NOMO-1 treated with dmso at 0.1 percent for 144 hours (cell line): ENCODE results near the gene CFAP100.

ENCODE experiments used
- DNase-seq: peaks from one replicate; lab custom pipeline; 2025; ENCODE audit not compliant: unreplicated experiment; lab: John Stamatoyannopoulos, UW

CFAP100 gene

DNA sequence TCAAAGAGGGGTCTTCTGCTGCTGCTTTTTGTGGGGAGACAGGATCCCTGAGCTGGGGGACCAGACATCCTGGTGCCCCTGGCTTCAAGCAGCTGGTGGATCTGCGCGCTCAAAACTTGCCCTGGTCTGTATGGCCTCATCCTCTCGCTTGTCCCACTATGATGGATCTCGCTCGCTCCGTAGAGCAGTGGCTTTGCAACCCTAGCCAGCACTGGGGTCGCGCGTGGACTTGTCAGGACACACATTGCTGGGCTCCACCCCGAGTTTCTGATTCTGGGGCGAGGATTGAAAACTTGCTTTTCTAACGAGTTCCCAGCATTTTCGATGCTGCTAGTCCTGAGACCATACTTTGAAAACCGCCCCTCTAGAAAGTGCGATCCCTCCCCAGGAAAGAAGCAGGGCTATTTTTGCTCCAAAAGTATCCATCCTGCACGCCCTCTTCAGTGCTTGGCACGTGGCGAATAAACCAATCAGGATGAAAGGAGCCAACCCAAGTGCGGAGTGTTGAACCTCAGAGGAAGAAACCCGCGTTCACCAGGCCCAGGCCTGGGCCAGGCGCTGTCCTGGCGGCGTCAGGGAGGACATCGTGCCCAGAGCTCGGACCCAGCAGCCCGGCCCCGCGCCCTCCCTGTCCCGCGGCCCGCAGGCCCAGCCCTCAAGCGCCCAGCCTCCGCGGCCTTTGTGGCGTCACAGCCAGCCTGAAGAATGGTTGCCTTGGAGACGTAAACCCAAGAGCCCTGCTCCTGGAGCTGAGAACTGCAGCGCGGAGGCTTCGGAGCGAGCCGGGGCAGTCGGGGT, at the start of gene CFAP100:
CFAP100 (plus strand) TSS at position 731 of the 798 bp plus-strand sequence. CDS start 1,092 bp downstream, outside the sequence.
- DNase-seq, result no peak

DNA sequence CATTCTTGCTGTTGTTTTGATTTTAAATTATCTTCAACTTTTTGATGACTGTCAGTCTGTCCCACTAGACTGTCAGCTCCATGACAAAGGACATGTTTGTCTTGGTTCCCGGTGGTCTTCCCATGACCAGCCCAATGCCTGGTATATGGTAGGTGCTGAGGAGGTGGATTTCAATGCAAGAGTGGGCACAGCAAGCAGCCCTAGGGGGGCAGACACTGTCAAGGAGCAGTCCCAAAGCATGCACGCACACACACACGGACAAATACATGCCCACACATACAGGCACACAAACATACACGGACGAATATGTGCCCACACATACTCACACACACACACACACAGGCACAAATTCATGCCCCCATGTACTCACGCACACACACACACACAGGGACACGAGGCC, 49.5 kb upstream of the CFAP100 start:
- no peak for DNase-seq

DNA sequence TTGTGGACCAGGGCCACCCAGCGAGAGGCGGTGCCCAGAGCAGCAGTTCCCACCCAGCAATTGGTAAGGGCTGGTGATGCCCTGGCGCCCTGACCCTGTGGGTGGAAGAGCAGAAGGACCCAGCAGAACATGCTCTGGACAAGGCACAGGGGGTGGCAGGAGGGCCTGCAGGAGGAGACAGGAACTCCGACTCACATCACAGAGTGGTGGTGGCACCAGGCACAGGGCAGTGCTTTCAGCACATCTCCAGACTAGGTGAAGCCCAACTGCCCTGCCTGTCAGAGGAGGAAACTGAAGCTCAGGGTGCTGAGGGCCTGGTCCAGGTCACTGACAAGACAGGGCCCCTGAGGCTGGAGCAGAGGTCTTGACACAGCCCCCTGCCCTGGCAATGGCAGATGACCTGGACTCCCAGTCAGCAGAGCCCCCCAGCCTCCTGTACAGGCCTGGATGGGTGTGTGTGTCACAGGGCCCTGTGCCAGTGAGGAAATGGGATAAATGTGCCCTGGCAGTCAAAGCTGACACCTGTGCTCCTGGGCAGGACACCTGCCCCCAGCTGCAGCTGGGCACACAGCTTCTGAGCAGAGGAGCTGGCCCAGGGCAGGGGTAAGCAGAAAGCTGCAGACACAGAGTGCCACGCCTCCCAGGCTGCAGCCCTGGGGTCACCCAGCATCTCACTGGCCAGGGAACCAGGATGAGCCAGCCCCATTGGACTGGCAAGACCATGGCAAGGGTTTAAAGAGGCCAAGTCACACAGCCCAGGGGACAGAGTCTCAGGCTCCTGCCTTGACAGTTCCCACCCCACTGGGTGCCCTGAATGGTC, 48.9 kb upstream of the CFAP100 start:
- DNase-seq, result no peak

DNA sequence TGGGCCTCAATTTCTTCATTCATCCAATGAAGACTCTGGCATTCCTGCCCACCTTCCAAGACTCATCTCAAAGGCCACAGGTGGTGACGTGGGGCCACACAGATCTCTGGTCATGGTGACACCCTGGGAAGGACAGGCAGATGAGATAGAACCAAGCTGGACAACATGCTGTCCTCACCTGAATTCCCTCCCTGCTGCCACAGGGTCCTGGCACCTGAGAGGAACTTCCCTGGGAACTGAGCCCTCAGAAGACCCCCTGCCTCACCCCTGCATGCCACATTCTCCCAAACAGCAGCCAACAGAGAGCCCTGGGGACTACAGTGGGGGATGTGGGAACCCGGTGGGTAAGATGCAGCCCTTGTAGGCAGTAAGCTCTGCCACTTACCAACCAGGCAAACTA, 48.2 kb upstream of the CFAP100 start:
- DNase-seq, result no peak

DNA sequence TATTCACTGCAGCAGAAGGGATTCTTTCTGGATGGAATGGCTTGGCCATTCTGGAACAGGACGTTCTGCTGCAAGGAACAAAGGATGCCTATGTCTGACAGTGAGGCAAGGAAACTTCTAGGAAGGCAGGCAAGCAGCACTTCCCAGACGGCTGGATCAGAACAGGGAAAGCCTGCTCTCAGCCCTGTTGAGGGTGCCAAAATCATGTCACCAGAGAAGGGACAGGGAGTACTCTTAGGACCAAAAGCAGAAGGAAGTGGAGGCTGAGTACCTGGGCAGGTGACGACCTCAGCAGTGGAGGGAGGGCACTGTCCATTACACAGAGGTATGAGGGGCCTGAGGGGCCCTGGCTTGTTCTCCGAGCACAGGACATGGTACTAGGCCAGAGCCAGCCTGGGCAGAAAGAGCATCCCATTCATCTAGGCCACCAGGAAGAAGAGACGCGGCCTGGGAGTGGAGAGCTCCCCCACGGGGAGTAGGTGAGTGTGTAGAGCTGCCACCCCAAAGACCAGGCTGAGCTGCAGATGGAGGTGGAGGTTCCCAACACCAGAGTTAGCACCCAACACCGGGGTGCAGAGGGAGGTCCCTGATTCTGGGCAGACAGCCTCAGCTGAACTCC, 47.1 kb upstream of the CFAP100 start:
- no peak for DNase-seq

DNA sequence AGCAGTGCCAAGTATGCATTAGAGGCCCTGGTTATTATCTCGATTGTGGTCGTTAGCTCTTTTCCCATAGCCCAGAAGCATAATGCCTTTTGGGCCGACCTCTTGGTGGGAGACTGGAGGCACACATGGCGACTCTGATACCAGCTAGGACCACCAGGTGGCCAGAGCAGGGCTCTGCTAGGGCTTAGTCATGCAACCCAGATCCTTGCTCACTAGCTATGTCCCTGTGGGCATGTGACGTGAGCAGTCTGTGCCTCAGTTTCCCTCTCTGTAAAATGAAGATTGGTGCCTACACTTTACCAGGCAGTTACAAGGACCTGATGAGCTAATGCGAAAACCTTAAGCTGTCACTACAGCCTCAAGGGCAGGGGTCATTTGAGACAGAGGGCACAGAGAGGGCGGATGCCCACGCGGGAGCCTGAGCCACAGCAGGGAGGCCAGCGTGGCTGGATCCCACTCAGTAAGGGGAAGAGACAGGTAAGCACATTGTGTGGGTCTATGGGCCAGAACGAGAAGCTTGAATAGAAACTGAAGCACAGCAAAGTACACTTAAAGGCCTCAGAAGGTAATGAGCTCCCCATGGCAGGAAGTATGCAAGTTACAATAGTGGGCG, 46.3 kb upstream of the CFAP100 start:
- DNase-seq, result no peak

DNA sequence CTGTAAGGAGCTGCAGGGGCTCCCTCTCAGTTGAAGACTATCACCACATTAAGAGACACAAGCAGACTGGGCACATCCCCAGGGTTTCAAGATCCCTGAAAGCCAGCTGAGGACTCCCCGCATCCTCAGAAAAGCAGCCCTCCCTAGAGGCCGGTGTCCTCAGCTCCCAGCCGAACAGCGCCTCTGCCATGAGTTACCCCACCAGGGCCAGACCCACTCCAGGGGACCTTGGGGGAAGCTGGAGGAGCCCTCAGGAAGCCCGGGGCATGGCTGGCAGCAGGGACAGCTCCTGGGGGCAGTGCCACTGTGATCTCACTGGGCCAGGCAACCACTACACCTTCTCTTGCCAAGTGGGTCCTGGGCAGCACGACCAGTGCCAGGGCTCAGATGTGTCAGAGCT, 45.6 kb upstream of the CFAP100 start:
- DNase-seq, result no peak

DNA sequence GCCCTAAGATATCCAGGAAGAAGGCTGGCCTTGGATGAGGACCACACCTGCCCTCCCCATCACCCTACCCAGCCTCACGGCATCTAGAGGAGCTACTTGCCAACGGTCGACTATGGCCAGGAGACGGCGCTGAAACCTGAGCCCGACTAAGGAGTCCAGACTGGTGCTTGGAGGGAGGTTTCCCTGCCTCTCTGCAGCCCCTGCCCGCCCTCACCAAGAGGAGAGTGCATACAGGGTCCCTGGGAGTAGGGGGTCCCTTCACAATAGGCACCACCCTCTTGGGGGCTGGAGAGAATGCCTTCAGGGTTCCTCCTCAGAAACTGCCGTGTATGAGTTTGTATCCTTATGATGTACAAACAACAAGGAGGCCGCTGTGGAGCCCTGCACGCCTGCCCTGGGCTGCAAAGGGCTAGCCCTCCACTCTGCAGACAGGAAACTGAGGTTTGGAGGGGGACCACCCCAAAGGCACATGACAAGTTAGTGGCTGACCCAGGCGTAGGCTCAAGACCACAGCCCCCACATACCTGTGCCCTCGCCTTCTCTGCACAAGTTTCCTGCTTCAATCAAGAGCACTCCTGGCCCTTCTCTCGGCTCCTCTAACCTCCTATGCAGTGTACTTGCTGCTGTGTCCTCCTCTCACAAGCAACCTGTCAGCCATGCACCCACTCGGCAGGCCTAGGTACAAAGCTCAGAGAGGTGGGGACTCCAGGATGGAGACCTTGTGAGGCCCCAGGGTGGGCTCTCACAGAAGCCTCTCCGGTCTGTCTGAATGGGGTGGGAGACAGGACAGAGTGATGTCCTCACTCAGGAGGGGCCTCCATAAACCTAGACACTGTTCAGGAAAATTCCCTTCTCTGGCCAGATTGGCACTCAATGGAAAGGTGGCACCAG, 44.9 kb upstream of the CFAP100 start:
- DNase-seq, result no peak

DNA sequence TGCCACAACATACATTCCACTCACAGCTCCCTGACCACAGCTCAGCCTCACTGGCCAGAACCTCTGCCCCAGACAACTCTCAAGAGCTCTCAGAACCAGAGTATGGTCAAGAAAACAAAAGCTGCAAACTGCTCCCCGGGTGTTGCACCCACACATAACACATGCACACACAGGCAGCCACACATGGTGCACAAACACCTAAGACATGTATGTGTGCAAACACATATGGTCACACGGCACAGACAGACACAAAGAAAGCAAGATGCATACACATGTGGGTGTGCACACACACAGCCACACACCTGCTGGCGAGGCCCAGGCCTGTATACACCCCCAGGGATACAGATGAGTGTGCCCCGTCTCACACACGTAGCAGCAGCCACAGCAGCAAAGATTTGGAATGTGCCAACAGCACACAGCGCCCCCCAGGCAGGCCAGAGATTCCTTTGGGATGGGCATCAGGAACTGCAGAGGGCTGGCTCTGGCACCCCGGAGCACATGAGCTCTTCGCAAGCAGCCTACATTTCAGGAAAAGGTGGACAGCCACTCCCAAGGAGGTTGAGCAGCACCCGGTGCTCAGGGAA, 44.1 kb upstream of the CFAP100 start:
- DNase-seq, result no peak

DNA sequence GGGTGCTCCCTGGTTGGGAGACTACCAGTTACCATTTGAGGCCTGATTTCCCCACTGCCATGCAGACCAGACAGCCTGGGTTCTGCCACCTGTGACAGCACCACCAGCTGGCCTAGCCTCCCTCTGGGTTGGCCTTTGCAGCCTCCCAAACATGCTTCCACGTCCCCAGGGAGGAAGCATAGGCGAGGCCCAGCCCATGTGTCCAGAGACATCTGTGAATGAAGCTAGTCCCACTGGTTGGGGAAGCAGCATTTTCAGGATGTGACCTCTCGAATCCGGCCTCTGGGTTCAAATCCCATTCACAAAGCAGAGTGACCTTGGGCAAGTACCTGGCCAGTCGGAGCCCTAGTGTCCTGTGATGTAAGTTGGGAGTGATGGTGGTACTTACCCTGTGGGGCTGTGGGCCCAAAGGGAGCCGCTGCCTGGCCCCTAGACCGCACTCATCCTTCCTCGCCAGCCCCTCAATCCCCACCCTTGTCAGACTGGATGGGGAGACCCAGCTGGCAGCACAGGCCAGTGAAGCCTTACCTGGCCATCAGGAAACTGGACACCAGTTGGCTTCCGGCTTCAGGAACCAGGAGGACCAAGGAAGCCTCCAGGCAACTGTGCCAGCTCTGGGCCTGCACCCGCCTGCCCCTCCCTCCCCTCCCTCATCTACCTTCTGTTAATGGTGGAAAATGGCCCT, 43.5 kb upstream of the CFAP100 start:
- DNase-seq, result no peak

DNA sequence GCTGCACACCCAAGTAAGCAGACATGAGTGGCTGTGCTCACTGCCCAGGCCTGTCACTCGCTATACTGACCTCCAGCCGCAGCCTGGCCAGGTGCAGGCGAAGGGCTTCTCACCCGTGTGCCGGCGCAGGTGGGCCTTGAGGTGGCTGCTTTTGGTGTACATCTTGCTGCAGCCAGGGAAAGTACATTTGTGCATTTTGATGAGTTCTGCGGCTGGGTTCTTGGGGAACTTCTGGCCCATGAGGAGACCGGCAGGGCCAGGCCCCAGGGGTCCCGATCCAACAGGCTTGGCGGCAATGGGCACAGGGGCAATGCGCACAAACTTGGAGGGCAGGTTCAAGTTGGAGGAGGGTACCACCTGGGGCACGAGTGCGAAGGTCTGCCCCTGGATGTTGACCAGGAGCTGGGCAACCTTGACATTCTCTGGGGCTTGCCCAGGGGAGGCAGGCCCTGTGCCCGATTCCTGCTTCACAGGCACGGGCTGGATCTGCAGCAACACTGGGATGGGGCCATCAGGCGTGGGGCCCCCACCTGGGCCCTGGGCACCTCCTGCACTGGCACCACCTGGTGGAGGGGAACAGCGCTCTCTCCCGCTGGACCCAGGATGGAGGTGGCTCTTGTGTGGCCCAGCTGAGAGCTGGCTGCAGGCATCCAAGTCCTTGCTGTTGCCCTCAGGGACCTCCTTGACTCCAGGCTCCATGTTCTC, 42.8 kb upstream of the CFAP100 start:
- DNase-seq, result no peak

DNA sequence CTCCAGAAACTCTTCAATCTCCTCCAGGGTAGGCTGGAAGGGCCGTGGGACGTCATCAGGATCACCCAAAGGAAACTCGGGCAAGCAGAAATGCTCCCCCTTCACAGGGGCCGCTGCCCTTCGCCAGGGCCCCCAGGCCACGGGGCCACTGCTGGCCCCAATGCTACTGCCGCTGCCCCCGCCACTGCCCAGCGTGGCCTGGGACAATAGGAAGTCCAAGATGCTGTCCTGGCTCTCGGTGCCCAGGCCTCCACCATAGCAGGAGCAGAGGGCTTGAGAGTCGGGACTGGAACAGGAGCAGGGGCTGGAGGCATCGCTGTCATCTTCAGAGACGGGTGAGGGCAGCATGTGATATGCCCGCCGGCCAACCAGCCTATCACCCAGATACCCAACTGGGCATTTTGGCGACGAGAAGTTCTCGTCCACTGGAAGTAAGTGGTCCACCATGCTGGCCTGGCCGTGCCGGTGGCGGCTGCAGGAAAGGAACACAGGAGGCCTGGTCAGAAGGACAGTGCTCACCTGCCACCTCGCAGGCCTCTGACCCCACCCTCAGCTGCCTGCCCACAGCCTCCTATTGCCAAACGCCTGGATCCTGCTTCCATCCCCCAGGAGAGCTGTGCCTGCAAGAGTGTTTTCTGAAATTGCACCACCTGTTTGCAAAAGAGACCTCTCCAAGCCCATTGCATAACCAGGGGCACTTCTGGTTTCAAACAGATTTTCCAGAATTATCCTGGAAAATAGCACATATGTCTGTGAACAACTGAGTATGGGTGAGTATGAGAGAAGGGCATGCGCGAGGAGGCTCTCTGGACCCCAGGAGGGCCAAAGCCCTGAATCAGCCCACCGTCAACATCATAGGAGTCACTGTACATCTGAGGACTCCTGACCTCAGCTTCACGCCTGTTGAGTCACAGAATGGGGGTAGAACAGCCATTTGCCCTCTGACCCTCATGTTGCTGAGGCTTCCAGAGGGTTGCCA, 41.9 kb upstream of the CFAP100 start:
- DNase-seq, result no peak

DNA sequence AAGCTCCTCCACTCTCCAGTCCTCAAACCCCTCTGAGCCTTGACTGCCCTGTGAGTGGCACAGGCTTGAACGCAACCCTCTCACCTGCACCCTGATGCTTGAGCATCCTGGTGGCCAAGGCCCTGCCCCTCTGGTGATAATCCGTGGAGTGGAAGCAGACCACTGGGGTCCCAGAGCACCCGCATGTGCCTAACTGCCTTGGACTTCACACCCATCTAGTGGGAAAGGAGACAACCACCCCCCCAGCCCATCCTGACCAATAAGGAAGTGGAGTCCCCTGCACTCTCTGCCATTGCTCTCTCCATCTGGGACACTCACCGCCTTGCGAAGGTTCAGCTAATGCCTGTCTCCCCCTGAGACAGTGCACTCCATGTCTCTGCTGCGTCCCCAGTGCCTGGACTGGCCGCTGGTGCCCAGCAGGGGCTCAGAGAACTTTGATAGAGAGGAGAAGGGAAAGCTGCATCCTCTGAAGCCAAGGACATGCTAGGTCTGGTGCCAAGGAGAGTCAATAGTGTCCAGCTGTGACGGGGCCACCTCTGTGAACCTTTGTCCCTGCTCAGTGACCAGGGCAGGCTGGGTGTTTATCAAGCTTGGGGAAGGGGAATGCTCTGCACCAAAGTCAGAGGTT, 40.9 kb upstream of the CFAP100 start:
- no peak for DNase-seq

DNA sequence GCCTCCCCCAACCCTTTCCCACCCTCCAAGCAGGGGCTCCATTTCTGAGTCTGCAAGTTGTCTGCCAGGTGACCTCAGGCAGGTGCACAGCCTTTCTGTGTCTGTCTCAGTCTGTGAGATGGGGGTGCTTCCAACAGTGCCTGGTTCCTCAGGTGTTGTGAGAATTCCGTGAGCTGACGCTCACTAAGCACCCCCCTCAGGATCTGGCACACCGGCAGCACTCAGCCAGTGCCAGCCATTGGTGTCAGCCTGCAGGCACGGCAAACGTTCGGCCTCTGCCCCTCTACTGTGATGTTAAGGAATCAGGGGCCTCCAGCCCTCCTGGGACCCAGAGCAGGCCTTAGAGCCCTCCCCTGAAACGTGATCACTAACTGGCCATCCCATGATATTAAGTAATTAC, 39.9 kb upstream of the CFAP100 start:
- no peak for DNase-seq

DNA sequence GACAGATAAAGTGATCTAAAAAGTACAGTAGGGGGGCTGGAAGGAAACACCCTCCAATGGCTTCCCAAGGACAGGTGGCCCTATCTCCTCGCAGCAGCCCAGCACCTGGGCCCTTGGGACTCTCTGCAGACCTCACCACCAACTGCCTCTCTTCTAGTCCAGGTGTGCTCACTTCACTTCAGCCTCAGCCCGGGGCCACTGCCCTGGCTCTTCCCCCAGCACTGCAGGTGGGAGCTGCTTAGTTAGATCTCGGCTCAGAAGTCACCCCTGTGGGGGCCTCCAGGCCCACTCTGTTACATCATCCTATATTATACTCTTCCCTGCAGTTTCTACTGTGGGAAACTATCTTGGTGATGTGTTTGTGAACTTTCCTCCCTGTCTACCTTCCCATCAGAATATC, 39.5 kb upstream of the CFAP100 start:
- no peak for DNase-seq

DNA sequence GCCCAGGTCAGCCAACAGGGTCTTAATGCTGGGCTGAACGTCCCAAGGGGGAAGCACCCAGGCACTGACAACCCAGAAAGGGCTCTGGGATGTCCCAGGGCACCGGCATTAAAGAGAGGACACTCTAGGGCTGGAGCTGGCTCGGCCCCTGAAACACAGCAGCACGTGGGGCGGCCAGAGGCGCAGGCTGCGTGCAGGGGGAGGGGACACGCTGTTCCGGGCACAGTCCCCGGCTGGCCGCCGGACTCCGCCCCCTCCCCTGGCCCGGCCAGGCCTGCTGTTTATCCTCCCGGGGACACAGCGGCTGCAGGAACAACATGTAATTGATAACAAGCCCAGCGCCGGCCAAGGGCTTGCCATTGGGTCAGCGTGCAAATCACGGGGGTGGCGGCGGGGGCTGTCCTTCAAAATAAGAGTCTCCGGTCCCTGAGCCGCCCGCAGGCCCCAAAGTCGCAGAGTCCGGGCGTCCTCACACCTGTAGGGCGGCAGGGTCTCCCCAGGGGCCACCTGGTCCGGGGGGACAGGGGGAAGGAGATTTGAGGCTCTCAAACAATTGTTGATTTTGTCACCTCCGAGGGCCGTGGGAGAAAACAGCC, 38.8 kb upstream of the CFAP100 start:
- no peak for DNase-seq
